ENCODE results near the gene SLBP.

Gene SLBP

DNA sequence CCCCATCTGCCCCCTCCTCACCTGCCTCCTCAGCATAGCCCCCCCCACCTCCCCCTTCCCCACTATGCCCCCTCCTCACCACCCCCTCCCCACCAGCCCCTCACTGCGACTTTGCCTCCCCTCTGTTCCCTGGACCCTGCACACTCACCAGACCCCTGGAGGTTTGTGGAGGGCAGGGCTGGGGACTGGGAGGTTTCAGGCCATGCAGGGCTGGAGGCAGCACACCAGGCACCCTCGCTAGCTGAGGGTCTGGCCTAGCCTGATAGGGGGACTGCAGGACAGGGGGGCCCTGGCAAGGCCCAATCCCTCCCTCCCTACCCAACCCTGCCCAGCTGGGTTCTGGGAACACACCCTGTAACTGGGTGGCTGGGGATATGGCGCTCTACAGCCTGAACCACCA is 37.3 kb upstream of the SLBP start:
- no peak for DNase-seq (ENCODE audit: low read depth in 2 of 2)

DNA sequence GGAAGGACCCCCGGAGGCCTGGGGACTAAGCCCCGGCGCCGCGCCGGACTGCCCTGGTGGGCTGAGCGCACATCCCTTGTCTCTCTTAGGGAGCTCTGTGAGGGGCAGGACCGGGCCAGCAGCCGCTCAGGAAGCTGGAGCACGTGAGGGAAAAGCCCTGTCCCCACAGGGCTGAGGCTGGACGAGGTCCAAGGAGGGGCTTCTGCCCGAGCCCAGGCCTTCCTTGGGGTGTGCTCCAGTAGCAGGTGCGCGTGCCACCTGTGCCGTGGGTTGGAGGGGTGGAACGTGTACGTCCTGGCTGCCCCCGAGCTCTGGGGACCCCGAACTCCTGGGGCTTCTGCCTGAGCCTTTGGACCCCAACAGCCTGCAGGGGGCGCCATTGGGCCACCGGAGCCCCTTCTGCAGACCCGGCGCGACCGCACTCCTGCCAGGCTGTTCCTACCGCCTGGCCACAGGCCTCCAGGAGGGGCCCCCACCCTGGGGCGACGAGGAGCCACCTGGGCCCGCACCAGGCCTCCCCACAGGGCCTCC is 36.4 kb upstream of the SLBP start:
- DNase-seq (ENCODE audit: low read depth in 2 of 2): peak; percentile 40 to 57

DNA sequence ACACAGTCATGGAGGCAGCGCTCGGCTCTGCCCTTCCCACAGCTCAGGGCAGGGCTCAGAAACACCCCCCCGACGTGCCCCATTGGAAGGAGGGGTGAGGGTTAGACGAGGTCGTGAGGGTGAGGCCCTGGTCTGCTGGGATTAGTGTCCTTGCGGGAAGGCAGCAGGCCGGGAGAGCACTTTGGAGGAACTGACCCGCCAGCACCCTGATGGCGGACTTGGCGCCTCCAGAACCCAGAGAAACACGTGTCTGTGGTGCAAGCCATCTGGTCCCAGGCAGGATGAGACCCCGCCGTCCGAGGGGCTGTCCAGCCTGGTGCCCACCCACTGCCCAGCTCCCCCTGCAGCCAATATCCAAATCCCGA is 35.5 kb upstream of the SLBP start:
- DNase-seq (ENCODE audit: low read depth in 2 of 2): no peak

DNA sequence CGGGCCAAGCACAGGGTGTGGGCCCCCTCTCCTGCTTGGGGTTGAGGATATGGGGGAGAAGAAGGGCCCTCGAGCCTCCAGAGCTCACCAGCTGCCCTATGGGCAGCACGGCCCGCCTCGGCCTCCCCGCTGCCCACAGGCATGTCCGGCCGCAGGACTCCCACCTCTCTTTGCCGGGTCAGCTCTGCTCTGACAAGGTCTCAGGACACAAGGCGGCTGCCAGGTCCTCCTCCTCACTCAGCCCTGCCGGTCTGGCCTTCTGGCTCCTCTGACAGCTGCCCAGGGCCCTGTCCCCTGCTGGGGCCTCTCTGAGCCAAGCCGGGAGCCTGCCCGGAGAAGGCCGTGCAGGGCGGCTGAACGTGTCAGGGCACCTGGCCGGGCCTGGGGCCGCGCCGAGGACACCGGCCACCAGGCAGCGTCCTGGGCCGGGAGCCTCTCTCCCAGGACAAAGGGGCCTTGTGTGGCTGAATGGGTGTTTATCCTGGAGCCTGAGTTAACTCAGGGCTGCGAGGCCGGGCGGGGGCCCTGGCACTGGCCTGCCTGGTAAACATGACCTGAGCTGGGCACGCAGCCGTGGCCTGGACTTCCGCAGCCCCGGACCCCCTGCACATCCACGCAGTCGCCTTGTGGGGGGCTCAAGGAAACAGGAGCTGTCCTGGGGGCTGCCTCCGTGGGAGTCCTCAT is 34.9 kb upstream of the SLBP start:
- no peak for DNase-seq (ENCODE audit: low read depth in 2 of 2)

DNA sequence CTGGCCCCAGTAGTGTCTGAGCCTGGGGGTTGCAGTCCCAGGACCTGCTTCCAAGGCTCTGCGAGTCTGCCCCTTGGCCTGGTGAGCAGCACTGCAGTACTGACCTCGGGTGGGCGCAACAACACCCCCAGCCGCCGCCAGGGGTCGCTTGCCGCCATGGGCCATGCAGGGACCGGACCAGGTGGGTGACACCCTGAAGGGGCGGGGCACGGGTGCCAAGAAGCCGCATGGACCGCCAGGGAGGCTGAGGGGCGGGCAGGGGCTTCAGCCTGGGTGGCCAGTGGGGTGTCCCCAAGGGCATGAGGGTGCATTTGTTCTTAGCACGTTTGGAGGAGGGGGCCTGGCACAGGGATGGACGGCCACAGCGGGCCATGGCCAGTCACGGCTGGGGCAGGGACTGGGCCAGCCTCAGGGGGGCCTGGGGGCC is 34.2 kb upstream of the SLBP start:
- DNase-seq (ENCODE audit: low read depth in 2 of 2): peak; percentile 47 to 65

DNA sequence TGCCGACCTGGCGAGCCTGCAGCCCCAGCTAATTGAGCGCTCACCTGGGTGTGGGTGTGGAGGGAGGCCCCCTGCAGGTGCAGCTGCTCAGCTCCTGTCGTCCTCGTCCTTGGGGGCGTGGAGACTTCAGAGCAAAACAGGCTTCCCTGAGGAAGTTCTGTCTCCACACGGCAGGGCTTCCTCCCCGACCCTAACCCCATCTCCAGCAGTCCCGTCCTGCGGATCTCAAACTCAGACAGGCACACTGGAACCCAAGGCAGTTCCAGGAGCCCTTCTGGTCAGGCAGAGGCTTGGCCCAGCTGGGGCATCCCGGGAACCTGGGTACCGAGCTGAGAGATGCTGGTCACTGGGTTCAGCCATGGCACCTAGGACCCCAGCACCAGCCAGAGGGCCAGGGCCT is 33.6 kb upstream of the SLBP start:
- DNase-seq (ENCODE audit: low read depth in 2 of 2): no peak

DNA sequence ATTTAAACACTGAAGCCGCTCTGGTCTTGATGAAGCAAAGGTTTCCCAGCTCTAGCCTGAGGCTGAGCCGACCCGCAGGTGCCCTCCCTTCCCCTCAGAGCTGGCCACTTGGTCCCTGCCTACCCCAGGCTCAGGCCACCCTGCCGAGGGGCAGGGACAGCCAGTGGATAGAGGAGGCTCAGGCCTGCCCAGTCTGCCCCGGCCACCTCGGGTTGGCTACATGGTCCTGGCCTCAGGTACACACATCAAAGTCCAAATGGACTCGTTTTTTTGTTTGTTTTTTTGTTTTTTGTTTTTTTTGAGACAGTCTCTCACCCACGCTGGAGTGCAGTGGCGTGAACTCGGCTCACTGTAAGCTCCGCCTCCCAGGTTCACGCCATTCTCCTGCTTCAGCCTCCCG is 33.0 kb upstream of the SLBP start:
- DNase-seq (ENCODE audit: low read depth in 2 of 2): no peak

DNA sequence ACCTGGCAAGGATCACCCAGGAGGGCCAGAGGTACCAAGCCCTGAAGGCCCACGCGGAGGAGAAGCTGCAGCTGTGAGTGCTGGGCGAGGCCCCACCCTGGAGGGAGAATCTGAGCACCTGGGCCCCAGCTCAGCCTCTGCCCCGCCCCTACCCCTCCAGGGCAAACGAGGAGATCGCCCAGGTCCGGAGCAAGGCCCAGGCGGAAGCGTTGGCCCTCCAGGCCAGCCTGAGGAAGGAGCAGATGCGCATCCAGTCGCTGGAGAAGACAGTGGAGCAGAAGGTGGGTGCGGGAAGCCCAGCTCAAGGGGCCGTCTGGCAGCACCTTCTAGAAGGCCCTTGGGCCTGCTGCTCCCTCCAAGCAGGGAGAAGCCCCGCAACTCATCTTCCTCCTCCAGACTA is 32.4 kb upstream of the SLBP start:
- no peak for DNase-seq (ENCODE audit: low read depth in 2 of 2)

DNA sequence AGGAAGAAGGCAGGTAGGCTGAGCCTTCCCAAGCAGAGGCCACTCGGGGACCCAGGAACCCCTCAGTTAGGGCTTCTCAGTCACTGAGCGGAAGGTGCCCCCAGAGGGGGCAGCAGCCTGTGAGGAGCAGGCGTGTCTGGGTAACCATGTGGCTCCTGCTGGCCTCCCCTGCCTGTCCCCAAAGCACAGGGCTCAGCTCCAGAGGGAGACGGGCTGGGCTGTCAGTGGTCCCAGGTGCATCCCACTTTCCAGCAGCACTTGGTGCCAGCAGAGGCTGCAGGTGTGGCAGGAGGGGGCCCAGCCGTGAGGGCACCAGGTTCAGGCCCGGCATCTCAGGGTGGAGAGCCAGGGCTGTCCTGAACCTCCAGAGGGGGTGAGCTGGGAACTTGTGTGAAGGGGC is 31.9 kb upstream of the SLBP start:
- DNase-seq (ENCODE audit: low read depth in 2 of 2): no peak

DNA sequence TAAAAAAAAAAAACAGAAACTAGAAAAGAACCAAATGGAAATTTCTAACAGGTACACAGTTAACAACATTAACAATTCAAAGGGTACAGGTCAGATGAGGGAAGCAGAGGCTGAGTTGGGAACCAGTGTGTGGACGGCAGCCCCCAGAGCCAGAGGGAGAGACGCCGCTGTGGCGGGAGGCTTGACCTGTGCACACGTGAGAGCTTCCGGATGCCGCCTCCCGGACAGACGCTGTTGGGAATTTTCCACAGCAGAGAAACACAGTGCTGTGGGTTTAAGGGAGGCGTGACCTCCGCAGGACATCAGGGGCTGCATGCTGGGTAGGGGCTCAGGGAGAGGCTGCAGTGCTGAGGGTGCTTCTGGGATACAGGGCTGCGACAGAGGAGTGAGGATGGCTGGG is 31.4 kb upstream of the SLBP start:
- no peak for DNase-seq (ENCODE audit: low read depth in 2 of 2)

DNA sequence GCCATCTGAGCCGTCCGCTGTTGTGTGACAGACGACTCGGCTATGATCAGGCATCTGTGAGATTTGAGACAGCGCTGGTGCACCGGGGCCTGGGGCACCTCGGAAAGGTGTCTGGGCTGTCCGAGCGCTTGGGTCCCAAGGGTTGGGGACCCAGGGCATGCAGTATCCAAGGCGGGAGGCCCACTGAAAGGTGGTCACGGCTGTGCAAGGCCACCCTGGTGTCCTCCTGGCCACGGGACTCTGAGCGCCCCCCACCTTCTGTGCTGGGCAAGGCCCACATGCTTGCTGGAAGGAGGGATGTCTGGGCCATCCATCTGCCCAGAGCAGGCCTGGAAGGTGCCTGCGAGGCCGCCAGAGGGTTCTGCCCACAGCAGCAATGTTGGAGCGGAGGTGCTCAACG is 29.1 kb upstream of the SLBP start:
- no peak for DNase-seq (ENCODE audit: low read depth in 2 of 2)

DNA sequence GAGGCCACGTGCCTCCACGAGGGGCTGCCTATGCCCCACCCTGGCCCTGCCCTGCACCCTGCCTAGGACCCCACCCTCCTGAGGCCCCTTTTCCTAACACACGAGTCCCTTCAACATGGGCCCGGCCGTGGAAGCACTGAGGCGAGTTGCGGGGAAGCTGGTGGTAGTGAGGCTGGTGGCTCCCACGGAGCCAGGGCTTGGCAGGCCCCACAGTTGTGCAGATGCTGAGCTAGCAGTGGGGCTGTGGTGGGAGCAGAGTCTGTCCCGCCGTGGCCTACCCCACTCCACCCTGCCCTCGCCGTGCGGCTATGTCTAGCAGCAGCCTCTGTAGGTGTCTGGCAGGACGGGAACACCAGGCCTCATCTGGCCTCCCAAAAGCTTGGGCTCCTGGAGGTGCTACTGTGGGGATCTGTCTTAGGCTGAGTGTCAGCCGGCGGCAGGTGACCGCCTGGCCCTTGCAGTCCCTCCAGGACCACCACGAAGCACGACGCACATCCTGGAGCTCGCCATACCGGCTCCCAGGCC is 28.0 kb upstream of the SLBP start:
- DNase-seq (ENCODE audit: low read depth in 2 of 2): no peak

DNA sequence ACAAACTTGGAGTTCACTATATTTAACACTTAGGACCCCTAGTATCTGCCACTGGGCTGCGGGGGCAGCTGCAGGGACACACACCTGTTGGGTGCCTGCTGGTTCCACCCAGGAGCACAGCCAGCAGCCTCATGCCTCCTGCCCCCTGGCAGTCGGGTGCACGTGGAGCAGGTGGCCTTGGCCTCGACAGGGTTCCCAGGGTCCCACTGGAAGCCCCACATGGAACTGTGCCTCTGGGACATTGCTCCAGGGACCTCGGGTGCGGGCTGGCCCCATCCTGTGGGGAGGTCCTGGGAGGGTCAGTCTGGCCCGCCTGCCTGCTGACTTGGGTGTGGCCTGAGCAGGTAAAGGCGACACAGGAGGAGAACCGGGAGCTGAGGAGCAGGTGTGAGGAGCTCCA is 27.2 kb upstream of the SLBP start:
- no peak for DNase-seq (ENCODE audit: low read depth in 2 of 2)

DNA sequence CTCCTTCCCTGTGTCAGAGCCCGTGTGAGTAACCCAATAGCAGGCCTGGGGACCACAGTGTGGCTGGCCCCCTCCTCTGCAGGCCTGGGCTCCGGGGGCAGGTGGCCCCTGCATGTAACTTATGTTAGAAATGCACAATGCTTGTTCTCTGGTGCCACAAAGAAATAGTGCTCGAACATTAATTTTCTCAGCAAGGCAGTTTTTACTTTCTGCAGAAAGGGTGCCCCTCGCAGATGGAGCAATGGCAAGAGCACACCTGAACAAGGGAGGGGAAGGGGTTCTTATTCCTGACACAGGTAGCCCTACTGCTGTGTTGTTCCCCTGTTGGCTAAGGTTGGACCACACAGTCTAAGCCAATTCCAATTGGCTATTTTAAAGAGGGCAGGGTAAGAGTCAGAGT is 26.3 kb upstream of the SLBP start:
- DNase-seq (ENCODE audit: low read depth in 2 of 2): no peak

DNA sequence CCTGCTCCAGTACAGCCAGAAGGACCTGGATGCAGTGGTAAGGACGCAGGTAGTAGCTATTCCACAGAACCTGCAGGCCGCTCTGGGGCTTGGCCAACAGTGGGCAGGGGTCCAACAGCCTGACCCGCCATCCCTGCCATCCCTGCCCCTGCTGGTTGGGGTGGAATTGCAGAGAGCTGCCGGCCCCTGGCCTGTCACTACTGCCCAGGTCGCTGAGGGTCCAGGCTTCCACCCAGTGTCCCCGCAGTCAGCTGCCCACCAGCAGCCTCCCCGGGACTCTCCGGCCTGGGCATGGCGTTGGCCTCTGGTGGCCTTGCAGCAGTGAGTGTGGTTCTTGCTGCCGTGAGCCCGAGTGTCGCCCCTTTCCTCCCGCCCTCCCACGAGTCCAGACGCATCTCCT is 25.5 kb upstream of the SLBP start:
- DNase-seq (ENCODE audit: low read depth in 2 of 2): no peak

DNA sequence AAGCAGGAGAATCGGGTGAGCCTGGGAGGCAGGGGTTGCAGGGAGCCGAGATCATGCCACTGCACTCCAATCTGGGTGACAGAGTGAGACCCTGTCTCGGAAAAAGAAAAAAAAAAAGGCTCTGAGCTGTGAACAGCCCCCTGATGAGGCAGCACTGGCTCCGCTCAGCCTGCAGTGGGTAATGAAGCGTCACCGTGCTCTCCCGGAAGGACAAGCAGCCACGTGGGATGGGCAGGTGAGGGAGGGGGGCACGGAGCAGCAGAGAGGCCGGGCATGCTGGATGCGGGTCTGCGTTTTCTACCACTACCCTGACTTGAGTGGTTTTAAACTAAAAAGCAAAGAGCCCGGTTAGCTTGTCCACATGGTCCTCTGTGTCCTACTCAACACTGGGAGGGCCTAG is 24.7 kb upstream of the SLBP start:
- no peak for DNase-seq (ENCODE audit: low read depth in 2 of 2)

DNA sequence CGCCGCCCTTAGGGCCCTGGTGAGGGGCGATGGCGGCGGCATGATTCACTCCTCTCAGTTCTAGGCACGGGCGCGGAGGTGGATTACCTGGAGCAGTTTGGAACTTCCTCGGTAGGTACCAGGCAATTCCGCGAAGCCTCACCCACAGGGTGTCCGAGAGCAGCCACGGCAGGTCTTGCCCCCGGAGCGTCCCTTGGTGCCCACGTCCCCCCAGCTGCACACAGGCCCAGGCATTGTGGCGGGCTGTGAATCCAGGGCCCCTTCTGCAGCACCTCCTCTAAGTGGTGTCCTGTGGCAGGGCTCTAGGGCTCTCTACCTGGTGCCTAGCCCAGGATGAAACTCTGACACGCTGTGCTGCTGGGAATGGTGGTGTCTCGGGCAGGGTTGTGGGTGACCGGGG is 23.1 kb upstream of the SLBP start:
- no peak for DNase-seq (ENCODE audit: low read depth in 2 of 2)

DNA sequence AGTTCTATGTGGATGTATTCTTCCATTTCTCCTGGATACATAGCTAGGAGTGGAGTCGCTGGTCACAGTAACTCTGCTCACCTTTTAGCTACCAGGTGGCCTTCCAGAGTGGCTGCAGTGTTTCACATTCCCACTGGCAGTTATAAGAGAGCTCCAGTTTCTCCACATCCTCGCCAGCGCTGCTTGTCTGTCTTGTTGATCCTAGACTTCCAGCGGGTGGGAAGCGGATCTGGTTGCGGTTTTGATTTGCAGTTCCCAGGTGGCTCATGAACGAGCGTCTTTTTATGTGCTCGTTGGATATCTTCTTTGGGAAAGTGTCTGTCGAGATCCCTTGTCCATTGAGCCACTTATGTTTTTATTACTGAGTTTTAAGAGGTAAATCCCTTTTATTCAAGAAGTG is 20.8 kb upstream of the SLBP start:
- no peak for DNase-seq (ENCODE audit: low read depth in 2 of 2)

DNA sequence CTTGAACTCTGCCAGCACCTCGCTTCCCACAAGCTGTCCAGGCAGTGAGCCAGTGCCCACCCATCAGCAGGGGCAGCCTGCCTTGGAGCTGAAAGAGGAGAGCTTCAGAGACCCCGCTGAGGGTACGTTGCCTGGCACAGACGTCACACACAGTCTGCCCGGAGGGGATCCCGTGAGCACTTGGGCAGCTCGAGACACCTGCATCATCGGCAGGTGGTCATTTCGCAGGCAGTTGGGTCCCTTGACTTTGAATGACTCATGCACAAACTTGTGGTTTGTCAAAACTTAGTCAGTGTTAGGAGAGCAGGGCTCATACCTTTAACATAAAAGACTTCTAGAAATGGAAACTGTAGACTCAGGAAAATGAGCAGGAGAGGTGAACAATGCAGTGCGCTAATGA is 19.1 kb upstream of the SLBP start:
- no peak for DNase-seq (ENCODE audit: low read depth in 2 of 2)

DNA sequence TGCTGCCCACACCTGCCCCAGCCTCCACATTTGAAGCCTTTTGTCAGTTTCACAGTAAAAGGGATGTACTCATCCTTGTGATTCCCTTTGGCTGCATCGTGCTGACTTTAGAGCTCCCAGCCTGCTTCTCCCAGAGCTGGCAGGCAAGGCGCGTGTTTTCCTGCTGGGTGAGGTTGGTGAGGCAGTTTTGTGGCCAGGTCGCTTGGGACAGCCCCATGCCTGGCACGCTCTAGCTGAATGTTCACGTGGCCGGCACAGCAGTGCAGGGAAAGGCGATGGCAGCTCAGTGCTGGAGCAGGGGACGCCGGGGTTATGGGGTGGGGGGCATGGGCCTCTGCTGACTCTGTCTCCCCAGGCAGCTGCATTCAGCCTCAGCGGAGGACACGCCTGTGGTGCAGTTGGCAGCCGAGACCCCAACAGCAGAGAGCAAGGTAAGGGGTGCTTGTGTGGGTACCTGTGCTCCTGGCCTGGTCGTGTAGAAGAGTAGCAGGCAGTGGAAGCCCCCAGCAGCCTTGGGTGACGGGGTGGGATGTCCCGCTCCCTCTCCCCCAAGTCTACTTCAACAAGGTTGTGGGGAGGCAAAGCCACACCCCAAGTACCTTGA is 18.5 kb upstream of the SLBP start:
- no peak for DNase-seq (ENCODE audit: low read depth in 2 of 2)

DNA sequence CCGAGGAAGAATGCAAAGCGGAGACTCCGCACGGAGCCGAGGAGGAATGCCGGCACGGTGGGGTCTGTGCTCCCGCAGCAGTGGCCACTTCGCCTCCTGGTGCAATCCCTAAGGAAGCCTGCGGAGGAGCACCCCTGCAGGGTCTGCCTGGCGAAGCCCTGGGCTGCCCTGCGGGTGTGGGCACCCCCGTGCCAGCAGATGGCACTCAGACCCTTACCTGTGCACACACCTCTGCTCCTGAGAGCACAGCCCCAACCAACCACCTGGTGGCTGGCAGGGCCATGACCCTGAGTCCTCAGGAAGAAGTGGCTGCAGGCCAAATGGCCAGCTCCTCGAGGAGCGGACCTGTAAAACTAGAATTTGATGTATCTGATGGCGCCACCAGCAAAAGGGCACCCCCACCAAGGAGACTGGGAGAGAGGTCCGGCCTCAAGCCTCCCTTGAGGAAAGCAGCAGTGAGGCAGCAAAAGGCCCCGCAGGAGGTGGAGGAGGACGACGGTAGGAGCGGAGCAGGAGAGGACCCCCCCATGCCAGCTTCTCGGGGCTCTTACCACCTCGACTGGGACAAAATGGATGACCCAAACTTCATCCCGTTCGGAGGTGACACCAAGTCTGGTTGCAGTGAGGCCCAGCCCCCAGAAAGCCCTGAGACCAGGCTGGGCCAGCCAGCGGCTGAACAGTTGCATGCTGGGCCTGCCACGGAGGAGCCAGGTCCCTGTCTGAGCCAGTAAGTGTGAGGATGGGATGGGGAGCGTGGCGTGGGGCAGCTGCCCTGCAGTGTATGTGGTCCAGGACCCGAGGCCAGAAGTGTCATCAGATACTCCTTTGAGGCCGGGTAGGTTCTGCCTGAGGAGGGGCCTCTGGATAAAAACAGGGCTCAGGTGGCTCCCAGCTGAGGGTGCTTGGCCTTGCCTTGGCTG is 16.2 kb upstream of the SLBP start:
- no peak for DNase-seq (ENCODE audit: low read depth in 2 of 2)
